GM12878 (cell line): ENCODE data around the gene BHLHA9. TPM values are rescaled to one million over a fixed set of nuclear protein-coding genes. Genes with fewer than 3 reads are reported as not detected.

Experiments used
- ATAC-seq: fragments of 200-7000 bp; cut with Tn5 transposase; 3 replicates; pipeline ENCODE4 v1.9.1; 2020; ENCODE audit warnings: mild to moderate bottlenecking, moderate library complexity
- BruUV-seq: library from RNA; stranded (reverse); fragments of 400-500 nt; replicated peaks from 2 replicates; lab custom pipeline; 2021; lab: Mats Ljungman, UMichigan
- CTCF ChIA-PET: fragments of 300-600 bp; sonication (Branson Sonifier 250); formaldehyde crosslinking; extraction: SDS; loops from one replicate; lab custom pipeline; 2021; ENCODE audit warnings: inconsistent platforms; lab: Yijun Ruan, JAX
- POLR2A ChIA-PET: fragments of 350-600 bp; formaldehyde crosslinking; extraction: SDS; loops from one replicate; lab custom pipeline; 2021; ENCODE audit warnings: inconsistent platforms; lab: Charles Lee
- RAD21 ChIA-PET: fragments of 300-600 bp; sonication (Branson Sonifier 250); formaldehyde crosslinking; loops from one replicate; lab custom pipeline; 2023; ENCODE audit warnings: antibody characterized with exemption; ENCODE audit not compliant: unreplicated experiment; lab: Charles Lee
- SMC1A ChIA-PET: fragments of 300-600 bp; sonication (Branson Sonifier 250); formaldehyde crosslinking; loops from one replicate; lab custom pipeline; 2023; ENCODE audit not compliant: unreplicated experiment, uncharacterized antibody; lab: Charles Lee
- DNase-seq: peaks from one replicate; pipeline ENCODE4 v3.0.0-alpha.2; 2011; ENCODE audit warnings: low read depth, low spot score
- FAIRE-seq: peaks from 3 replicates; lab custom pipeline; 2011; peaks lifted over from hg19 to GRCh38; lab: Jason Lieb, UNC
- H2AFZ ChIP-seq: 2 replicates; pipeline ENCODE4 v1.6.0; 2011; ENCODE audit warnings: low read depth, low read length, control low read depth; ENCODE audit not compliant: control insufficient read depth
- H3K27ac ChIP-seq: 2 replicates; pipeline ENCODE4 v1.5.1; 2011; ENCODE audit warnings: control low read depth; ENCODE audit not compliant: control insufficient read depth, insufficient read depth
- H3K27me3 ChIP-seq, 2 experiments: replicated peaks in 1 of 2; 2 replicates each; pipeline versions ENCODE4 v1.6.0 to v1.6.1; 2011; ENCODE audit warnings: low read length in 1 of 2; ENCODE audit not compliant: control insufficient read depth in 2 of 2, insufficient read depth in 2 of 2
- H3K36me3 ChIP-seq, 2 experiments: 2 replicates each; pipeline ENCODE4 v1.5.1; 2011; ENCODE audit warnings: low read length in 1 of 2; ENCODE audit not compliant: control insufficient read depth in 2 of 2, insufficient read depth in 2 of 2
- H3K4me1 ChIP-seq: 2 replicates; pipeline ENCODE4 v1.6.1; 2011; ENCODE audit warnings: mild to moderate bottlenecking, low read length, moderate library complexity, mixed read lengths; ENCODE audit not compliant: control insufficient read depth, insufficient read depth
- H3K4me2 ChIP-seq: 2 replicates; pipeline ENCODE4 v1.6.0; 2011; ENCODE audit warnings: control low read depth; ENCODE audit not compliant: control insufficient read depth, insufficient read depth
- H3K4me3 ChIP-seq: fragments of 200-600 bp; sonication (generic); 2 replicates; pipeline ENCODE4 v1.5.1; 2016
- H3K79me2 ChIP-seq: 2 replicates; pipeline ENCODE4 v1.6.0; 2011; ENCODE audit warnings: low read length; ENCODE audit not compliant: control insufficient read depth, insufficient read depth
- H3K9ac ChIP-seq: 2 replicates; pipeline ENCODE4 v1.8.0; 2011; ENCODE audit warnings: low read length, control low read depth, mixed read lengths; ENCODE audit not compliant: control insufficient read depth, insufficient read depth
- H3K9me3 ChIP-seq: replicated peaks from 3 replicates; pipeline ENCODE4 v1.5.1; 2011; ENCODE audit warnings: mild to moderate bottlenecking, low read length; ENCODE audit not compliant: control insufficient read depth, insufficient read depth
- H4K20me1 ChIP-seq: 2 replicates; pipeline ENCODE4 v1.6.0; 2011; ENCODE audit not compliant: control insufficient read depth, insufficient read depth
- CBFB ChIP-seq: IDR thresholded peaks from 2 replicates; pipeline ENCODE4 v1.6.1; 2016; ENCODE audit warnings: antibody characterized with exemption, low read depth
- CEBPB ChIP-seq, 2 experiments: fragments of 150-350 bp in 1 of 2; IDR thresholded peaks; 2 replicates each; pipeline ENCODE4 v1.6.1; 2012 to 2014; ENCODE audit warnings: low read depth in 2 of 2, low read length in 2 of 2, borderline replicate concordance in 1 of 2, inconsistent platforms in 1 of 2
- CHD4 ChIP-seq: fragments of 200-600 bp; sonication (generic); IDR thresholded peaks from 2 replicates; pipeline ENCODE4 v1.6.1; 2016; ENCODE audit warnings: mild to moderate bottlenecking
- ETV6 ChIP-seq, 2 experiments: fragments of 450-650 bp in 1 of 2; IDR thresholded peaks in 1 of 2; conservative IDR thresholded peaks in 1 of 2; 2 replicates each; pipeline ENCODE4 v1.6.1; 2014; ENCODE audit warnings: antibody characterized with exemption in 1 of 2, borderline replicate concordance in 1 of 2, low read depth in 1 of 2, mild to moderate bottlenecking in 1 of 2, moderate library complexity in 1 of 2
- HDAC2 ChIP-seq: fragments of 200-600 bp; sonication (generic); IDR thresholded peaks from 2 replicates; pipeline ENCODE4 v1.6.1; 2017
- KDM1A ChIP-seq: fragments of 200-600 bp; sonication (generic); IDR thresholded peaks from 2 replicates; pipeline ENCODE4 v1.6.1; 2016; ENCODE audit warnings: borderline replicate concordance
- MEF2A ChIP-seq: IDR thresholded peaks from 2 replicates; pipeline ENCODE4 v1.6.1; 2011; ENCODE audit warnings: low read depth, mild to moderate bottlenecking, low read length, moderate library complexity; ENCODE audit not compliant: insufficient read depth
- RFX5 ChIP-seq: IDR thresholded peaks from 2 replicates; pipeline ENCODE4 v1.6.1; 2011; ENCODE audit warnings: low read depth, low read length, improper control_type of control experiment
- SMAD1 ChIP-seq: fragments of 450-650 bp; IDR thresholded peaks from 2 replicates; pipeline ENCODE4 v1.6.1; 2018; ENCODE audit warnings: mild to moderate bottlenecking, low read depth; ENCODE audit not compliant: partially characterized antibody
- SRF ChIP-seq, 2 experiments: IDR thresholded peaks; 2 replicates each; pipeline ENCODE4 v1.6.1; 2011; ENCODE audit warnings: low read depth in 2 of 2, low read length in 2 of 2, mild to moderate bottlenecking in 1 of 2, moderate library complexity in 1 of 2
- ZNF622 ChIP-seq: fragments of 450-650 bp; IDR thresholded peaks from 2 replicates; pipeline ENCODE4 v1.6.1; 2017; ENCODE audit warnings: mild to moderate bottlenecking, inconsistent platforms
- WGBS: methylation state at CpG from one replicate; pipeline ENCODE4 v1.1.6; 2016; ENCODE audit warnings: low lambda C conversion rate; ENCODE audit not compliant: insufficient replicate concordance, insufficient coverage; ENCODE audit errors: missing lambda C conversion rate; 5-methylcytosine and 5-hydroxymethylcytosine counted together
- in situ Hi-C: fragments of 300-500 bp; cut with MboI; formaldehyde crosslinking; loops from 9 replicates; pipeline ENCODE4 v1.14.3; 2018; ENCODE audit warnings: mixed read lengths
- intact Hi-C: fragments of 100-400 bp; cut with micrococcal nuclease; formaldehyde crosslinking; loops from one replicate; pipeline ENCODE4 v1.14.2; 2022; ENCODE audit not compliant: unreplicated experiment
- polyA plus RNA-seq, 11 experiments: library from polyadenylated mRNA; depleted of rRNA in 4 of 11; unstranded in 6 of 11; stranded (reverse) in 5 of 11; fragments of >200 nt; fragmentation: Nextera tagmentation in 4 of 11; fragmentation: Illumina TruSeq in 1 of 11; extraction: Ambion mirVana in 4 of 11; extraction: Trizol in 1 of 11; gene quantifications; 1 replicate in 1 of 11; 2 replicates in 10 of 11; pipeline versions ENCODE4 v1.2.1 to v1.2.3, GENCODE V29; 2011 to 2016; ENCODE audit warnings: inconsistent platforms in 2 of 11, missing spikeins in 2 of 11, low read depth in 1 of 11
- total RNA-seq, 4 experiments: library from RNA; depleted of rRNA in 3 of 4; stranded (reverse); fragments of >200 nt in 3 of 4; fragmentation: Illumina TruSeq in 1 of 4; extraction: Trizol in 1 of 4; gene quantifications; 2 replicates each; pipeline versions ENCODE4 v1.2.1 to v1.2.3, GENCODE V29; 2013 to 2021
- TF ChIP-seq, protein P1 (sequence below): fragments of 450-650 bp; IDR thresholded peaks from 2 replicates; pipeline ENCODE4 v1.6.1; 2017; ENCODE audit warnings: mild to moderate bottlenecking, low read depth, inconsistent platforms; ENCODE audit not compliant: poor library complexity, severe bottlenecking
- TF ChIP-seq, protein P2 (sequence below): fragments of 450-650 bp; IDR thresholded peaks from 2 replicates; pipeline ENCODE4 v1.6.1; 2016; ENCODE audit warnings: mild to moderate bottlenecking
- TF ChIP-seq, protein P3 (sequence below): fragments of 150-350 bp; IDR thresholded peaks from 2 replicates; pipeline ENCODE4 v1.6.1; 2016; ENCODE audit warnings: low read depth, low read length

Gene BHLHA9
- total and polyA plus RNA-seq, 10 of the 15 experiments (the other 5 are each of a cell fraction or from before 2014, with no cell fraction given) = not detected

DNA sequence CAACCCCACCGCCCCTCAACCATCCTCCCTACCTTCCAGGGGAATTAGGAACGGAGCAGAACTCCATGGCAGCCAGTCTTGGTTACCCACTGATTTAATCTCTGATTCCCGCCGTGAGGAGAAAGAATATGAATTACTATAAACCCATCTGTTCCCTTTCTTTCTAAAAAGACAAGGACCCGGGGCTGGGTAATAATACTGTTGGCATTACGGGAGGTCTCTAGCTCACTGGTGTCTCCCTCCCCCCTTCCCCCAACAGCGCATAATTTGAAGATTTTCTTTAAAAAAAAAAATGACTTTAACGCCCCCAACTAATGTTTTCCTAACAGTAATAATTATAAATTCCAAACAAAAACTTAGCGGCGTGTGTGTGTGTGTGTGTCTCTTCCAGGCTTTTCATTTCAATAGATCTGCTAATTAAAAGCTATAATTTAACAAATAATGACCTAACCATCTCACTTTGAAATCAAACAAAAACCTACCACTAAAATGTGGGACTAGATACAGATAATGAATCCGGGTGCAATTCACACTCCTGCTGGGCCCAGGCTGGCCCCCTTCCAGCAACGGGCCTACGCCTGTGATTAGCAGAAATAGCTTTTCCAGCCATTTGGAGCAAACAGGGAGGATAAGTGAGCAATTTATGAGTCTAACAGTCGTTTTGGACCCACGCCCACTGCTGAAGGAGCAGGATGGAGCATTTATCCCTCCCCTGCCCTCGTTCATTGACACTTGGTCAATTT is 18.2 kb upstream of the BHLHA9 start (continued):
- TF ChIP-seq, protein P1, sequence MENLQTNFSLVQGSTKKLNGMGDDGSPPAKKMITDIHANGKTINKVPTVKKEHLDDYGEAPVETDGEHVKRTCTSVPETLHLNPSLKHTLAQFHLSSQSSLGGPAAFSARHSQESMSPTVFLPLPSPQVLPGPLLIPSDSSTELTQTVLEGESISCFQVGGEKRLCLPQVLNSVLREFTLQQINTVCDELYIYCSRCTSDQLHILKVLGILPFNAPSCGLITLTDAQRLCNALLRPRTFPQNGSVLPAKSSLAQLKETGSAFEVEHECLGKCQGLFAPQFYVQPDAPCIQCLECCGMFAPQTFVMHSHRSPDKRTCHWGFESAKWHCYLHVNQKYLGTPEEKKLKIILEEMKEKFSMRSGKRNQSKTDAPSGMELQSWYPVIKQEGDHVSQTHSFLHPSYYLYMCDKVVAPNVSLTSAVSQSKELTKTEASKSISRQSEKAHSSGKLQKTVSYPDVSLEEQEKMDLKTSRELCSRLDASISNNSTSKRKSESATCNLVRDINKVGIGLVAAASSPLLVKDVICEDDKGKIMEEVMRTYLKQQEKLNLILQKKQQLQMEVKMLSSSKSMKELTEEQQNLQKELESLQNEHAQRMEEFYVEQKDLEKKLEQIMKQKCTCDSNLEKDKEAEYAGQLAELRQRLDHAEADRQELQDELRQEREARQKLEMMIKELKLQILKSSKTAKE = no peak
- TF ChIP-seq RFX5 (no peak), HDAC2 (no peak), MEF2A (no peak), SRF (IDR thresholded peaks at IDR 0.05; ENCODE audit: low read depth in 2 of 2, low read length in 2 of 2) (no peak)
- TF ChIP-seq, all 136 proteins: peak for 0

DNA sequence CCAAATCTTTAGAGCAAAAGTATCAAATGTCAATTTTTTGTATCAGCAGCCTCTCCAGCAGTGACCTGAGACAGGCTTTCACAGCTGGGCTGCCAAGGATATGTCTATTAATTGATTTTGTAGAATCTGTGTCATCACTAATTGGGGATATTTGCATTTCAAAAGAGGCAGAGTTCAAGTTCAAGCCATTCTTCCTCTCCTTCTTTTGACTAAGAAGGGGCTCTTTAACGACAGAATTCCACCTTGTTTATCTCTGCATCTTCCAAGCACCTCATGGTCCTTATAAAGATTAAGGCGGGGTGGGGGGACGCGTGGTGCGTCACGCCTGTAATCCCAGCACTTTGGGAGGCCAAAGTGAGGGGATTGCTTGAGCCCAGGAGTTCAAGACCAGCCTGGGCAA is 15.2 kb upstream of the BHLHA9 start:
- CTCF ChIA-PET = no interaction called here
- ATAC-seq (no peak), FAIRE-seq (no peak), DNase-seq (no peak)
- Histone ChIP-seq H3K27ac (no peak overlapping the region), H3K79me2 (no peaks in the 10 kb centered on the region), H4K20me1 (no peaks in the 10 kb centered on the region), H3K27me3 (peaks cover 2 to 4% of the 10 kb centered on the region in 2 experiments), H3K4me2 (no peak overlapping the region), H3K9me3 (peaks cover 2% of the 10 kb centered on the region; the same call in 1 of the 3 replicates), H2AFZ (no peak overlapping the region), H3K4me3 (no peak overlapping the region), H3K36me3 (no peaks in the 10 kb centered on the region), H3K9ac (no peak overlapping the region), H3K4me1 (peaks cover 5% of the 10 kb centered on the region)
- RAD21 ChIA-PET = no interaction called here
- no TSS peak for BruUV-seq
- intact Hi-C loops = loop anchor here (5.0 kb wide), 2 partner anchors 133 to 262 kb away; partner anchors contain the start of gene INPP5K
- in situ Hi-C loops = no loop called here
- POLR2A ChIA-PET = interaction anchor here (0.6 kb wide), 1 partner anchor 102 kb away, joined by 3 read pairs; no protein-coding TSS in a partner anchor
- SMC1A ChIA-PET = no interaction called here
- 88% methylated on average over 6 of the region's 6 CpGs for WGBS
- TF ChIP-seq CHD4 = no peak
- no peak for TF ChIP-seq KDM1A
- no peak for TF ChIP-seq CEBPB (IDR thresholded peaks at IDR 0.05; ENCODE audit: borderline replicate concordance in 1 of 2, low read depth in 2 of 2, low read length in 2 of 2)
- no peak for TF ChIP-seq ZNF622
- no peak for TF ChIP-seq CBFB
- TF ChIP-seq, protein P2, sequence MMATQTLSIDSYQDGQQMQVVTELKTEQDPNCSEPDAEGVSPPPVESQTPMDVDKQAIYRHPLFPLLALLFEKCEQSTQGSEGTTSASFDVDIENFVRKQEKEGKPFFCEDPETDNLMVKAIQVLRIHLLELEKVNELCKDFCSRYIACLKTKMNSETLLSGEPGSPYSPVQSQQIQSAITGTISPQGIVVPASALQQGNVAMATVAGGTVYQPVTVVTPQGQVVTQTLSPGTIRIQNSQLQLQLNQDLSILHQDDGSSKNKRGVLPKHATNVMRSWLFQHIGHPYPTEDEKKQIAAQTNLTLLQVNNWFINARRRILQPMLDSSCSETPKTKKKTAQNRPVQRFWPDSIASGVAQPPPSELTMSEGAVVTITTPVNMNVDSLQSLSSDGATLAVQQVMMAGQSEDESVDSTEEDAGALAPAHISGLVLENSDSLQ = no peak
- no peak for TF ChIP-seq SMAD1
- TF ChIP-seq, protein P3, sequence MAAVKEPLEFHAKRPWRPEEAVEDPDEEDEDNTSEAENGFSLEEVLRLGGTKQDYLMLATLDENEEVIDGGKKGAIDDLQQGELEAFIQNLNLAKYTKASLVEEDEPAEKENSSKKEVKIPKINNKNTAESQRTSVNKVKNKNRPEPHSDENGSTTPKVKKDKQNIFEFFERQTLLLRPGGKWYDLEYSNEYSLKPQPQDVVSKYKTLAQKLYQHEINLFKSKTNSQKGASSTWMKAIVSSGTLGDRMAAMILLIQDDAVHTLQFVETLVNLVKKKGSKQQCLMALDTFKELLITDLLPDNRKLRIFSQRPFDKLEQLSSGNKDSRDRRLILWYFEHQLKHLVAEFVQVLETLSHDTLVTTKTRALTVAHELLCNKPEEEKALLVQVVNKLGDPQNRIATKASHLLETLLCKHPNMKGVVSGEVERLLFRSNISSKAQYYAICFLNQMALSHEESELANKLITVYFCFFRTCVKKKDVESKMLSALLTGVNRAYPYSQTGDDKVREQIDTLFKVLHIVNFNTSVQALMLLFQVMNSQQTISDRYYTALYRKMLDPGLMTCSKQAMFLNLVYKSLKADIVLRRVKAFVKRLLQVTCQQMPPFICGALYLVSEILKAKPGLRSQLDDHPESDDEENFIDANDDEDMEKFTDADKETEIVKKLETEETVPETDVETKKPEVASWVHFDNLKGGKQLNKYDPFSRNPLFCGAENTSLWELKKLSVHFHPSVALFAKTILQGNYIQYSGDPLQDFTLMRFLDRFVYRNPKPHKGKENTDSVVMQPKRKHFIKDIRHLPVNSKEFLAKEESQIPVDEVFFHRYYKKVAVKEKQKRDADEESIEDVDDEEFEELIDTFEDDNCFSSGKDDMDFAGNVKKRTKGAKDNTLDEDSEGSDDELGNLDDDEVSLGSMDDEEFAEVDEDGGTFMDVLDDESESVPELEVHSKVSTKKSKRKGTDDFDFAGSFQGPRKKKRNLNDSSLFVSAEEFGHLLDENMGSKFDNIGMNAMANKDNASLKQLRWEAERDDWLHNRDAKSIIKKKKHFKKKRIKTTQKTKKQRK = no peak
- no peak for TF ChIP-seq ETV6 (conservative IDR thresholded peaks at IDR 0.05 in 1 of 2, IDR thresholded peaks at IDR 0.05 in 1 of 2; ENCODE audit: borderline replicate concordance in 1 of 2, low read depth in 1 of 2)
